SKM-1 treated with dmso at 0.1 percent for 144 hours (cell line): ENCODE results near the gene PNMA8A.

Experiments used
- DNase-seq: peaks from one replicate; lab custom pipeline; 2025; ENCODE audit not compliant: unreplicated experiment; lab: John Stamatoyannopoulos, UW

The PNMA8A gene

DNA sequence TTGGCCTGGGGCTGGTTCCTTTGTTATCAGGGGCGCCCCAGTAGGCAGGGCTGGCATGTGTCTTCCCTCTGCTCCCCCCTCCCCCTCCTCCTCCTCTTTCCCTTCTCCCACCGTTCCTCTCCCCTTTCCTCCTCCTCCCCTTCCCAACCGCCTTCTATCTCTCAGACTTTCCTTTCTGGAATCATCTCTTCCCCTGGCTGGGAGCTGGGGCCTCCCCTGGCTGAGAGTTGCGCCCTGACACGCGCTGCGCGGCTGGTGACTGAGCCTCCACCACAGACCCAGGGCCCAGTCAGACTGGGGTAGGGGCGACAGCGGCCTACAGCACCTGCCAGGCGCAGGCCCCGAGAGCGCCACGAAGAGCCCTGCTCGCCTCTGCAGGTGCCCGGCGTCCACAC is 21.5 kb upstream of the PNMA8A start:
- DNase-seq: no peak

DNA sequence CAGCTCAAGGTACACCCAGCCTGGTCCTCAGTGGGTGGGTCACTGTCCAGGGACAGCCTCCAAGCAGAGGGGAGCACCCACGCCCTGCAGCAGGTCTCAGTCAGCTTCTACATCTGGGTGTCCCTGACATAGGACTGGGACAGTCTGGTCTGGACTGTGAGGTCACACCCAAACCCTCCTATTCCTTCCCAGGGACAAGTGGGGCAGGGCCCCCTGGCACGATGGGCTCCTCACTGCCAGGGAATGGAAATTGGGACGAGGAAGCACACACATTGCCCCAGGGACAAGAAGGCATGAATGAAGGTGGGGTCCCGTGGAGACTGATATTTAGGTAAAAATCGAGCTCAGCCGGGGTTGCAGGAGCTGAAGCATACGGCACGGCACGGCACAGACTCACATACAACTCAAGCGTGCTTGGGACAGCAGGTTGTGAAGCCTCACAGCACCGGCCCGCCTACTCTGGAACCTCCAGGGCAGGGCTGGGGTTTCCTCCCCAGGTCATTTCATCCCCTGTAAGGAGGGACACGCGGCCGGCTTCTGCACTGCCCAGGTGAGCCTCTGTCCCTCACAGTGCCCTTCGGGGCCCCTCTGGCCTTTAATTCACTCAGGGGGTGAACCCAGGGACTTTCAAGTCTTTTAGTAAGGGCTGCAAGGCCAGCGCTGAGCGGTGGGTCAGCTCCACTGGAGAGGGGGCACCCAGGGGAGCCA is 20.8 kb upstream of the PNMA8A start:
- DNase-seq: no peak

DNA sequence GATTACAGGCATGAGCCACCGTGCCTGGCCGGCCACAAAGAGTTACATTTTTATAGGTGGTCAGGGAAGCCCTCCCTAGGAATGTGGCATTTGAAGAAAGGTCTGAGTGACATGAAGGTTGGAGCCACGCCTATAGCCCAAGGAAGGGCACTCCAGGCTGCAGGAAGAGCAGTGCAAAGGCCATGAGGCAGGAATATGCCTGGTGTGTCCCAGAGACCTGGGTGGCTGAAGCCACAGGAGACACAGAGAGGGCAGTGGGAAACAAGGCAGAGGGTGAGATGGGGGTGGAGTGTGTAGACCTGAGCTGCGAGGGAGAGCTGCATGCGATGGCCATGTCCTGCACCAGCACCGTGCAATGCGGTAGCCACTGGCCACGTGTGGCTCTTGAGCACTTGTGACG is 19.4 kb upstream of the PNMA8A start:
- DNase-seq: no peak

DNA sequence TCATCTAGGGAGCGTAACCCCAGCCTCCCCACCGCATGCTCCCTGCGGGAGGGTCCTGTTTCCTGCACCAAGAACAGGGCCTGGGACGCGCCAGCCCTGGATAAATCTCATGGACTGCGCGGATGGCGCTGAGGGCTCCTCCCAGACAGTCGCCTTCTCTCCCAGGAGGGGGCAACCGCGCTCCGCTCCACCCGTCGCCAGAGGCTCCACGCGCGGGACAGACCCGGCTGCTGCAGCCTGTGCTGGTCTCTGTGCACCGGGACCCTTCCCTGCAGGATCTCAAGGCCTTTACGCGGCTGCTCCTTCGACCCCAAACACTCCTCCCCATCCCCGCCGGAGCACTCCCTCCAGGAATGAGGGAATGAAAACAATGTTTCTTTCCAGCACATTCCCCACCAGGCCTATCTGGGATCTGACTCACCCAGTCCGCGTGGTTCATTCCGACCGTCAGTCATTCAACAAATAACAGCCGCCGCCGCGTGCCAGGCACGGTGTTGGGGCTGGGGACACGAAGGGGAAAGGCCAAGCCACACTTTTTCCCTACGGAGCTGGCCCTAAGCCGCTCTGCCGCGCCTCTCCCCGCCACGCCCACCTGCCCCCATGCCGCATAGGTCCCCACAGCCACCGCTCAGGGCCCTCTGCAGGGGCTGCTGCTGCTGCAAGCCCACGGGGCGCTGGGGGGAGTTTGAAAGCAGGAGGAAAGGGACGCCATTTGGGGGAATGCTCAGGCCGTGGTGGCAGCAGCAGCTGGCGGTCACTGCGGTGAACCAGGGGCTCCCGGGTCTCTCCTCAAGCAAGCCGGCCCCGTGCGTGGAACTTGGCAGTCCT is 18.3 kb upstream of the PNMA8A start:
- DNase-seq: no peak

DNA sequence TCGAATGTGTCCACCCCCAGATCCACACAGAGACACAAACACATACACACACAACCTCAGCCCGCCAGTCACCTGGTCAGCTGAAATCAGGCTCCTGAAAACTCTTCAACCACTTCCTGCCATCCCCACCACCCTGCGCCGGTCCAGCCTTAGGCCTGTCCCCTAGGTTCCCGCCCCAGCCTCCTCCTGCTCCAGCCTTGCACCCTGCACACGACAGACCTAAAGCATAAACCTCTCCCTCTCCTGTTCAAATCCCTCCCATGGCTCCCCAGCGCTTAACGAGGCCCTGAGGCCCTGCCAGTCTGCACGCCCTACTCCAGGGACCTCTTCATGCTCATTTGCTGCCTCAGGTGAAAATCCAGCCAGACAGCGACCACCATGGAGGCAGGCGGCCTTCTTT is 17.2 kb upstream of the PNMA8A start:
- no peak for DNase-seq

DNA sequence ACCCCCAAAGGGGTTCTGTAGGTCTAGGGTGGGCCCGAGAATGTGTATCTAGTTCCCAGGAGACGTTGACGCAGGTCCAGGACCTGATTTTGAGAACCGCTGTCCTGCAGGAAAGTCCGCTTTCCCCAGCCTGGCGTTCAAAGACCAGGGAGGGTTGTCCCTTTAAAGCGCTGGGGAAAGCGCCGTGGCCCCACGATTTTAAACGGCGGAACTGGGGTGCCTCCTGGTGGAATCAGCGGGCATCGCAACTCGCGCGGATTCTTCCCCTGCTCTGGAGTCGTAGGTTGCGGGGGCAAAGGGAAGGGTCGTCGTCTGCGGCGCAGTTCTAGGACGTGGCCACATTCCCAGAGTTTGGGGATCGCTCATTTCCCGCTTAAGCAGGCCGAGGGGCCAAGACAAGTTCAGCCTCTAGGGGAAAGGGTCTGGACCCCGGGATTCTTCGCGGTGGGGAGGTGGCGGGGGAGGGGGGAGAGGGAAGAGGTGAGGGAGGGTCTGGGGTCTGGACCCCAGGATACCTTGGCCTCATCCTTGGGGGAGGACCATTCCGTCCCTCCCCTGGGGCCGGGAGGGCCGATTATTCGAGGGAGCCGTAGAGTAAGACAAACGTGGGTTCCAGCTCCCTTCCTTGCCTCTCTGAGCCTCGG is 16.6 kb upstream of the PNMA8A start:
- peak; percentile 13 for DNase-seq

DNA sequence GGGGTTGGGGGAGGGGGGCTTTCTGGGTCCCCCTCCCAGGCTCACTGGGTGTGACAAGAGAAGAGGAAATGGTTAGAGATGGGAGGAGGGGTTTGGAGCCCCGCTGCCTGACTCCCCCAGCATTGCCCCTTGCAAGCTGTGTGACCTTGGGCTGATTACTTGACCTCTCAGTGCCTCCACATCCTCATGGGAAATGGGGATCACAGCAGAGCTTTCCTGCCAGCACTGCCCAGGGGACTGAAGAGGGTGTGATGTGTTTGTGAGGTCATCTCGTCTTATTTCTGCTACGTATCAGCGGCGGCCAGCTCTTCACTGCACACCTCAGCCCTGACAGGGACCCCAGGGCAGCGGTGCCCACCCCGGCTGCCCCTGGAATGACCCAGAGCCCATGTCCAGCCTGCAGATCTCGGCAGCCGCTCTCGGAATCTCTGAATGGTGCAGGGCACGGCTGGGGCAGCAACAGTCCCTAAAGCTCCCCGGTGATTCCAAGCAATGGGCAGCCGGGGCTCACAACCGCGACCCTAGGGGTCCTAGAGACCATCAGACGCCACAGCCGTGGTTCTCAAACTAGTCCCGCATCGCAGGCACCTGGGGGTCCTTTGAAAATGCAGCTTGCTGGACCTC is 15.9 kb upstream of the PNMA8A start:
- DNase-seq: no peak

DNA sequence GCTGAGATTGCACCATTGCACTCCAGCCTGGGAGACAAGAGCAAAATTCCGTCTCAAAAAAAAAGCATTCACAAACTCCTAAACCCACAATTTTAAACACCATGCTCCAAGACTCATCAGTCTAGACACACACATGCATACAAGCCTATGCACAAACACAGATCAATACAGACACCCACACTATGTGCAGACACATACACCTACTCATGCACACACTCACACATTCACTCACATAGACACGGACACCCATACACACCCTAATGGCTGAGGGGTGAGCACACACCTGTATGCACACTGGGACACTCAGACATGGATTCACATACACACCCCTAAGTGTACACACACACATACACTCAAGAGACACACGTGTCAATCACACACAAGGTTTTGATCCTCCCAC is 15.0 kb upstream of the PNMA8A start:
- DNase-seq: no peak

DNA sequence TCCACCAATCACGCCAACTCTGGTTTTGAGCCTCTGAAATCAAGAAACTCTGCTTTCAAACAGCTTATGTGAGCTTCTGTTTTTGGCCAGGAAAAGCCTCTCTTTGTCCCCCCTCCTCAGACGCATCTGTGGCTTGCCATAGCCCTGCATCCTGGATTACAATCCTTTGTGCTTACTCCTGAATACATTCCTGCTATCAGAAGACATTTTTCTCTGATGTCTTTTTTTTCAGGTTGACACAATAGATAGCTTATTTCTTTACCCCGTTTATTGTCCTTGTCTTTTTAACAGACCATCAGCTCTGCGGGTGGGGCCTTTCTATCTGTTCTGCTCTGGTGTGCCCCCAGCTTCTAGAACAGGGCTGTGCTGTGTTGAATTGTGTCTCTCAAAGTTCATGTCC is 13.3 kb upstream of the PNMA8A start:
- DNase-seq: no peak

DNA sequence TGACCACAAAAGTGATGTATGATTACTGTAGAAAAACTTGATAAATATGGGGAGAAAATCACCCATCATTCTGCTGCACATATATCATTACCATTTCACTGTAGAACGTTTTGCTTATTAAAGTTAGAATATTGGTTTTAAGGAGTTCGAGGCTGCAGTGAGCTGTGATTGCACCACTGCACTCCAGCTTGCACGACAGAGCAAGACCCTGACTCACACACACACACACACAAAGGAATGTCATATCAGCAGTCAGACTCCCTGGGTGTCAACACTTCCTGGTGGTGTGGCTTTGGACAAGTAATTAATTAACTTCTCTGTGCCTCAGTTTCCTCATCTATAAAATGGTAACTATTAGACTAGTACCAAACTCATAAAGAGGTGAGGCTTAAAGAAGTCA is 11.3 kb upstream of the PNMA8A start:
- DNase-seq: no peak

DNA sequence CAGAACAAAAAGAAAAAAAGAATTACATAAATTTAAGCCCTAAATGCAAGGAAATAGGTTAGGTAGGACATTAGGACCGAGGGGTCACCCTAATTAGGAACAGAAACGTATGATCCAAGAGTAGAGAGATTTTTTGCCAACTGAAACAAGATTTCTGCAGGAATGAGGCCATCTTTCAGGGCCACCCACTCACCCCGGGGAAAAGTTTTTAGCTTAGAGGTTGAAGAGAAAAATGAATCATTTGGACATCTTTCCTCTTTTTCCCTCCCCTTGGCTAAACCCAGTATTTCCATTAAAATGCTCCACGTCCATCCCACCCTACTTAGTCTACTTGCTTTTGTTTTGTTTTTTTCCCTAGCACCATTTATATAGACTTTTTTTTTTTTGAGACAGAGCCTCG is 10.6 kb upstream of the PNMA8A start:
- DNase-seq: no peak

DNA sequence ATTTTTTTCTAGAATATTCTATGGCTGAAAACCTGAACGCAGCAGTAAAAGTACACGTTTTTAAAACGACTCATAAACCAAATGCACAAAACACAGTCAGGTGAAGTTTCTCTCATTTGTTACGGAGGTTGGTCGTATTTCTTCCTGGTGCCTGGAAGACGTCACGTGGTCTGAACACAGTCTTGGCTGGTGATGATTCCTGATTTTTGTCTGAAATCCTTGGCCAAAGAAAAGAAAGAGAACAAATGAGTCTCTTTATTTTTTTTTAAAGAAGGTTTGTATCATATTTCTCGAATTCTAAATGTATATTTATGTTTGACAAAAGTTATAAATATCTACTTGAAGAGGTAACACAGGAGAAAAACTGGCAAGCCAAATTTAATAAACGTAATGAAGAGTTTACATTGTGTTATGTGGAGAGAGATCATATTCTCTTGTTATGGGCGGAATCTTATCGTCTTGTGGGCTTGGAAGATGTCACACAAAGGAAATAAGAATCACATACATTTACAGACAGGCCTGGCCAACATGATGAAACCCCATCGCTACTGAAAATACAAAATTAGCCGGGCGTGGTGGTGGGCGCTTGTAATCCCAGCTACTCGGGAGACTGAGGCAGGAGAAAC is 10.0 kb upstream of the PNMA8A start:
- no peak for DNase-seq

DNA sequence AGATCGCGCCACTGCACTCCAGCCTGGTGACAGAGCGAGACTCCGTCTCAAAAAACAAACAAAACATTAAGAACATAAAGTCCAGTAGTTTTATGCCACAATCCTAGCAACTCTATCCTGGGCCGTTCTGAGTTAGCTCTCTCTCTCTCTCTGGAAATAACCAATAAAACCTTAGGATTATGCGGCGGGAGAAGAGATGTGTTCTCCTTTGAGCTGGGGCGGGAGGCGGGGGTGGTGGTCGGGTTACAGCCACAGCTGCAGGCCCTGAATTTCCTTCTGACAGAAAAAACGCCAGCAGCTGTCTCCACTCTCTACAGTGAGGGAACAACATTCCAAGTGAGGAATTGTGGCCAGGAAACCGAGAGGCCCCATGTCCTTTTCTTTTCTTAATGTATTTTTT is 9.1 kb upstream of the PNMA8A start:
- DNase-seq: no peak

DNA sequence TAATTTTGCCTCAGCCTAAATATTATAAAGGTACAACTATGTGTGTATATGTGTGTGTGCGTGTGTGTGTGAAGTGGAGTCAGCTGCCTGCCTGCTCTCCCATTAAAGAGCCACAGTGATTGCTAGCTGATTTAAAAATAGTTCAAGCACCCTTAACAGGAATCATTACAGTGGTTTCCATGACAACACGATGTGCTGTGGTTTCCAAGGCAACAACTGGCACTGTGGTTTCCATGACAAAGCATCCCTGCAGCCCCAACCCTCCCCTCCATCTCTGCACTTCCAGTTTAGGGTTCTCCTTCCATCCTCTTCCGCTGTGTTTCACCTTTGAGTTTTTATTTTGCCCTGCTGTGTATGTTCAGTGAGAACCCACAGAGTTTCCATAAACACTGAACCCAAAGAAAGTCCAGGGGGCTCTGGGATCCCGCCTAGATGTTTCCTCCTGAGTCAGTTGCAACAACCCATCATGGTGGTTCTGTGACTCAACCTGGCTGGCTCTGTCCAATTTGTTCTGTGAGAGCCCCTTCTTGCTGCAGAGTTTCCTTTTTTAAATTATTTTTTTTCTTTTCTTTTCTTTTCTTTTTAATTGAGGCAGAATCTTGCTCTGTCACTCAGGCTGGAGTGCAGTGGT is 7.1 kb upstream of the PNMA8A start:
- no peak for DNase-seq

DNA sequence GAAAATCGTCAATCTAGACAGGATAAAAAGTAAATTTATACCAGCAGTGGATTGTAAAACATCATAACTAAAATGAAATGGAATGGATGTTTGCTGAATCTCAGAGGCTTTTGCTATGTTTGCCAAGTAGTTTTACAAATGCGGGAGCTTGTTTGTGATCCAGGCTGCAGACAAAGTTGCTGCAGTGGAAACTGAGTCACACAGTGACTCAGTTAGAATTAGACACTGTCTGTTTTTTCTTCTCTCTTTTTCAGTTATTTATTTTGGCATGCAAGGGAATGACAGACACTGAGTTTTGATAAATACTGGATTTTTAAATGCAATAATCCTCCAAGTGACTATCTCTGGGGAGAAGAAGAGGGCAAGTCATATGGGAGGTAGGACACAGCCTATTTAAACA is 4.6 kb upstream of the PNMA8A start:
- DNase-seq: no peak

DNA sequence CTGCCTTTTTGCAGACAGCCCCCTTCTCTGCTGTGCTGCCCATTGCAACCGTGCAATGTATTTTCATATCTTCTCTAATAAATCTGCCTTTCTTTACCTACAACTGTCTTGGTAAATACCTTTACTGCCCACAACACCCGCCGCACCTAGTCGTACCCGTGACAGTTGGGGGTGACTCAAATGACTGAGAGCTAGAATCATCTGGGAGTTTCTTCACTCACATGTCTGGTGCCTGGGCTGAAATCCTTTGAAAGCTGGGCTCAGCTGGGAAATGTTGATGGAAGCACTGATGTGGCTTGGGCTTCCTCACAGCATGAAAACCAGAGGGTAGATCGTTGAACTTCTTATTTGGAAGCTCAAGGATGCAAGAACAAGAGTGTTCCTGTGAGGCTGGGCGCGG is 2.8 kb upstream of the PNMA8A start:
- no peak for DNase-seq

DNA sequence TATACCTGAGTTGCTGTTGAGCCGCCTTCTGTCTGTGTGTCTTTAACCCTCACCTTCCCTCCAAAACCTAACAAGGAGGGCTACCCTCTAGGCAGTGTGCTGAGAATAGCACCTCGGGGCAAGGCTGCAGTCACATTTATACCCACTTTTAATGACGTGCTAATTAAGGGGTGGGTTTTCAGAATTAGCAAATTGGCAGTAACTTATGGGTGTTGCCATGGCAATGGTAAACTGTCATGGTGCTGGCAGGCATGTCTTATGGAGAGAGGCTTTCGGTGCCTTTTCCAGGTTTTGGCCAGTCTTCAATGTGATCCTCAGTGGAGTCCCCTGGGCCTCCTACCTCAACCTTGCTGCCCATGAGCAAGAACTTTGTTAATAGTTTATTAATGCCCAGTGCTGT is 1.2 kb upstream of the PNMA8A start:
- no peak for DNase-seq

DNA sequence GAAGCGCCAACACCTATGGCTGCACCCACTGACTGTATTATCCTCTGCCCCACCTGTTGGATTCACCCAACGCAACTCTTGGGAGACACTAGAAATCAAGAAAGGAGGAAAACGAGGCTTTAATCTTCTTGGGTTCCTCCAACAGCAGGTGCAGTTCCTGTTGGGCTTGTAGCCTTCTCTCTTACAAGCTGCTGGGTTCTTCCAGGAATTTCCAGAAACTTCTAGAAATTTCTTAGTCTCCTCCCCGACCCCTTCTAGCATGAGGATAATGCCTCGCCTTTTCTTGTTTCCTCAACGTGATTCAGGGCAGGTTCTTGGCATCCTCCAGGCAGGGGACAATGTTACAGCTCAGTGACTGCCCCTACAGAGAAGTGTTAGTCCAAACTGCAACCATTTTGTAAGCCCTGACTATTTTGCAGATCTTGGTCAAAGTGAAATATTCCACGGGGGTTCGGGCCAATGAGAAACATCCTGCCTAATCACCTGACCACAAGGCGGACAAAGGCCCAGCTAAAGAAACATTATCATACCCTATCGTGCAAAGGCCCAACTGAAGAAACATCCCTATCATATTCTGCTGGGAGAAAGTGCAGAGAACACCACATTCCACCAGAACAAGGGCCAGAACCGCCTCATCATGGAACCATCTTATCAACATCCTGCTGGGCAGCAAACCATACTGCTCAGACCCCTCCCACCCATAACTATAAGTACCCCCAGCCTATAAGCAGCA is 614 bp upstream of the PNMA8A start:
- DNase-seq: no peak

DNA sequence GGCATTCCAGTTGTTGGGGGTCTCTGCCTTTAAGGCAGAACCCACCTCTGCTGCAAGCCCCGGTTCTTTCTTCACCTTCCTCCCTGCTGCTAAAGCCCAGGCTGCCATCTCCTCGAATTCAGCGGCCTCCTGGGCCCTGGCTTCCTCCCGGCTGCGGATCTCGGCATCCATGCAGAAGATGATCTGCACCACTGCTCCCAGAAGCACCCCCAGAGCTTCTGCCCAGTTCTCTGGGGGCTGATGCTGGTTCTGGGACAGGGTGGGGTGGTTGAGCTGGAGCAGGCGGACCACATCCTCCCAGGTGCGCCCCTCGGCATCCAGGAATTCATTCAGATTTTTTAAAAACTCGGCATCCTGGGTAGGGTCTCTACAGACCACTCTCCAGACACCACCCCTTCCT is 987 bp downstream of the PNMA8A start:
- no peak for DNase-seq

DNA sequence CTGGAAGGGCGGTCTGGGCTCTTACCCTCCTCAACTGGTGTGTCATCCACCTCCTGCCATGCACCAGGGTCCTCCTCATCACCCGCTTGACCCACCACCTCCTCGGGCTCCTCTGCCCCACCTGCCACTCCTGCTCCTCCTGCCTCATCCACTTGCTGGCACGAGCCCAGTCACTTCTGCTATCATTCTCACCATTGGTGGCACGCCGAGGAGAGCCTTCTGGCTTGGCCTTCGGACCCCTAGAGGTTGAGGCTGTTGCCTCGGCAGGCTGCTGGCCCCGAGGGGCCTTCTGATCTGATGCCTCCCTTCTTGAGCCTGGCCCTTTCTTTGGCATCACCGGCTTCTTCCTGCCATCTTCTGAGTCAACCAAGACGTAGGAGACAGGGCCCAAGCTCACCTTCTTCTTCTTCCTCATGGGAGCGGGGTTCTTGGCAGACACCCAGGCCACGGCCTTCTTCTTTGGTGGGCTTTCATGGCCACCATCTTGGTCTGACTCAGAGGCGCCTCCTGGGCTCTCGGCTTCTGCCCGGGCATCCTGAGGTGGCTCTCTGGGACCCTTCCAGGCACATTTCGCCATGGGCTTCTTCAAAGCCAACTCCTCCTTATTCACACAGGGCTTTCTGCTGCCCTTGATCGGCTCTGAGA is 1.7 kb downstream of the PNMA8A start:
- DNase-seq: no peak
